Epithelial cell of proximal tubule (primary cell): Measurements from ENCODE around the gene GAP43. TPM values are rescaled to one million over a fixed set of nuclear protein-coding genes. Genes with fewer than 3 reads are reported as not detected.

Experiments
- DNase-seq: peaks from one replicate; pipeline ENCODE4 v3.0.0-alpha.2; 2011; ENCODE audit warnings: low read depth
- H3K4me3 ChIP-seq: 2 replicates; pipeline ENCODE4 v1.5.1; 2011; ENCODE audit warnings: low read depth, mild to moderate bottlenecking, low read length
- CTCF ChIP-seq: conservative IDR thresholded peaks from 2 replicates; pipeline ENCODE4 v1.5.1; 2012; ENCODE audit warnings: low read depth, mild to moderate bottlenecking, low read length
- total RNA-seq: library from RNA; depleted of rRNA; stranded (reverse); fragments of >200 nt; gene quantifications from 2 replicates; pipeline ENCODE4 v1.2.3, GENCODE V29; 2015

The GAP43 gene
- total RNA-seq, 1 donor from 2014 or later = not detected

- TF ChIP-seq CTCF = no peak
- DNase-seq = no peak
- H3K4me3 ChIP-seq = no peak overlapping the region
Observed at GRCh38 chr3:115588201-115589115, 34.9 kb upstream of the GAP43 start.

GRCh38 chr3:115590873-115591272 lies 32.4 kb upstream of the GAP43 start:
- no peak for TF ChIP-seq CTCF
- H3K4me3 ChIP-seq = no peak overlapping the region
- DNase-seq = no peak

- DNase-seq = no peak
- TF ChIP-seq CTCF = no peak
- H3K4me3 ChIP-seq = no peak overlapping the region
Observed at GRCh38 chr3:115595611-115596275, 27.6 kb upstream of the GAP43 start.

GRCh38 chr3:115598216-115598615 lies 25.1 kb upstream of the GAP43 start:
- DNase-seq = no peak
- TF ChIP-seq CTCF = no peak

GRCh38 chr3:115602194-115602593 lies 21.1 kb upstream of the GAP43 start:
- TF ChIP-seq CTCF = no peak
- H3K4me3 ChIP-seq = no peak overlapping the region
- DNase-seq = no peak

More at GRCh38 chr3:115598216-115598615, 25.1 kb upstream of the GAP43 start:
- no peak overlapping the region for H3K4me3 ChIP-seq

GRCh38 chr3:115611630-115612029 lies 11.7 kb upstream of the GAP43 start:
- TF ChIP-seq CTCF = no peak
- H3K4me3 ChIP-seq = no peak overlapping the region
- DNase-seq = no peak
